Retinal pigment epithelial cell (primary cell): ENCODE results near the gene HEATR9.

ENCODE experiments used
- DNase-seq: peaks from one replicate; pipeline ENCODE4 v3.0.0-alpha.2; 2010; ENCODE audit warnings: low read depth
- H3K4me3 ChIP-seq: 2 replicates; pipeline ENCODE4 v1.5.1; 2011; ENCODE audit warnings: mild to moderate bottlenecking, low read length, control low read depth, moderate library complexity
- TF ChIP-seq, protein P1 (sequence below): conservative IDR thresholded peaks from 2 replicates; pipeline ENCODE4 v1.5.1; 2011; ENCODE audit warnings: low read depth, low read length, control low read depth, inconsistent platforms

The HEATR9 gene

DNA sequence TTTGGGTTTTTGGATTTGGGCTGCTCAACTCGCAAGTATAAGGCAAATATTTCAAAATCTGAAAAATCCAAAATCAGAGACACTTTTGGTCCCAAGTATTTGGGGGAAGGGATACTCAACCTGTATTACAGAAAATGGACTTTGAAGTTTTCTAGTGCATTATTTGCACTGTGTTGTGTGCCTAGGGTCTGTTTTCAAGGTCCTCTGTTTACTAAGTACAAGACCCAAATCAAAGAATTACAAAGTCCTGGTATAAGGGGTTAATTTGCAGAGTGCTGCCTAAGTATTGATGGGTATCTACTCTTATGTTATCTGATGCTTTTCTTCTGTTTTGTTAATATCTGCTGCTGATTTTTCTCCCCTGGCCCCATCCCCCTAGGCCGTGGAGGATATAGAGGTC is 25.0 kb downstream of the HEATR9 start:
- H3K4me3 ChIP-seq, result no peak overlapping the region
- TF ChIP-seq, protein P1, sequence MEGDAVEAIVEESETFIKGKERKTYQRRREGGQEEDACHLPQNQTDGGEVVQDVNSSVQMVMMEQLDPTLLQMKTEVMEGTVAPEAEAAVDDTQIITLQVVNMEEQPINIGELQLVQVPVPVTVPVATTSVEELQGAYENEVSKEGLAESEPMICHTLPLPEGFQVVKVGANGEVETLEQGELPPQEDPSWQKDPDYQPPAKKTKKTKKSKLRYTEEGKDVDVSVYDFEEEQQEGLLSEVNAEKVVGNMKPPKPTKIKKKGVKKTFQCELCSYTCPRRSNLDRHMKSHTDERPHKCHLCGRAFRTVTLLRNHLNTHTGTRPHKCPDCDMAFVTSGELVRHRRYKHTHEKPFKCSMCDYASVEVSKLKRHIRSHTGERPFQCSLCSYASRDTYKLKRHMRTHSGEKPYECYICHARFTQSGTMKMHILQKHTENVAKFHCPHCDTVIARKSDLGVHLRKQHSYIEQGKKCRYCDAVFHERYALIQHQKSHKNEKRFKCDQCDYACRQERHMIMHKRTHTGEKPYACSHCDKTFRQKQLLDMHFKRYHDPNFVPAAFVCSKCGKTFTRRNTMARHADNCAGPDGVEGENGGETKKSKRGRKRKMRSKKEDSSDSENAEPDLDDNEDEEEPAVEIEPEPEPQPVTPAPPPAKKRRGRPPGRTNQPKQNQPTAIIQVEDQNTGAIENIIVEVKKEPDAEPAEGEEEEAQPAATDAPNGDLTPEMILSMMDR, result no peak
- no peak for DNase-seq

DNA sequence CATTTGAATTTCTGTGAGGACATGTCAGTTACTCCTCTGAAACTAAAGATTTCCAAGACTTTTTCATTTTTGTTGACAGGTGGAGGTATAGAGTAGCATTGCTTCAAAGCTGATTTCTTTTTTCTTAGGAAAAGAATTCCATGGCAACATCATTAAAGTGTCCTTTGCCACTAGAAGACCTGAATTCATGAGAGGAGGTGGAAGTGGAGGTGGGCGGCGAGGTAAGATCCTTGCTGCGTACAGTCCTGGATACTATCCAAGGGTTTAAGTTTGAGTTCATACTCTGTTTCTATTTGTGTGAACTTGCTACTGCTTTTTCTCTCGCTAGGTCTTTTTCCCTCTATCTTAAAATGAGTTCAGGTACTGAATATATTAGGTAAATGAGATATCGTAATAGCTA is 26.5 kb downstream of the HEATR9 start:
- H3K4me3 ChIP-seq, result no peak overlapping the region
- no peak for DNase-seq
- TF ChIP-seq, protein P1, result no peak

DNA sequence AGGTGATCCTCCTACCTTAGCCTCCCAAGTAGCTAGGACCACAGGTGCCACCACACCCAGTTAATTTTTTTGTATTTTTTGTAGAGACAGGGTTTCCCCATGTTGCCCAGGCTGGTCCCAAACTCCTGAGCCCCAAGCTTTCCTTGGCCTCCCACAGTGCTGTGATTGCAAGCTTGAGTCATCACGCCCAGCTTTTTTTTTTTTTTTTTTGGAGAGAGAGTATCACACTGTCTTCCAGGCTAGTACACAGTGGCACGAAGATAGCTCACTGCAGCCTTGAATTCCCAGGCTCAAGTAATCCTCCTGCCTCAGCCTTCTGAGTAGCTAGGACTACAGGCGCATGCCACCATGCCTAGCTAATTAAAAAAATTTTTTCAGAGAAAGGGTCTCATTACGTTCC is 27.2 kb downstream of the HEATR9 start:
- TF ChIP-seq, protein P1, result no peak
- DNase-seq, result no peak

DNA sequence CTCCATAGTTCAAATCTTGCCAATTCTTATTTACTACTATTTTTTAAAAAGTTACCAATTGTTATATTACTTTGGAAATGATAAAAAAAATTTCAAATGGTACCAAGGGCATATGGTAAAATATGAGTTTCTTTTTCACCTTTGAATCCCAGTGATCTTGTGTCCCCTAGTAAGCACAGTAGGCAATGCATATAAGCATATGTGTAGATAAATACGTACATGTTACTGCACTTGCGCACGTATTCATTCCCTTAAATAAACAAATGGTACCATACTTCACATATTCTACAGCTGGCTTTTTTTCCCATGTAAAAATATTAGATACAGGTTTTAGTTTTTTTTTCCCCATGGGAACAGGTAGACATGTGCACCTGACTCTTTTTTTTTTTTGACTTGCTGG is 27.6 kb downstream of the HEATR9 start:
- TF ChIP-seq, protein P1, result no peak
- no peak for DNase-seq
- no peak overlapping the region for H3K4me3 ChIP-seq

More for the DNA sequence above, 27.2 kb downstream of the HEATR9 start:
- H3K4me3 ChIP-seq, result no peak overlapping the region

DNA sequence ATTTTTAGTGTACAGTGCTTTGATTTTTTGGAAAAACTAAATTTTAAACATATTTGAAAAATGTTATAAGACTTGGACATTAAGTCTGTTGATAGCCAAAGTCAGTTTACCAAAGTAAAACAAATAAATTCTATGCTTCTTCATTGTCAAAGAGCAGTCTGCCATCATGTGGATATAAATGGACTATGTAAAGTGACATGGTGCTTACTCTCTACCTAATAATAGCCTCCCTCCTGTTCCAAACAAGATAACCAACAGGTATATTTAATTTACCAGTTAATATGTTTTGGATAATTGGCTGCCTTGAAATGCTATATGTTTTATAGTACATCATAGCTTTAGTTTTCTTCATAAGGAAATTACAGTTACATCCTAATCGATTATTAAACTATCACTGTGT is 43.5 kb downstream of the HEATR9 start:
- TF ChIP-seq, protein P1, result no peak
- DNase-seq, result no peak
- no peak overlapping the region for H3K4me3 ChIP-seq

DNA sequence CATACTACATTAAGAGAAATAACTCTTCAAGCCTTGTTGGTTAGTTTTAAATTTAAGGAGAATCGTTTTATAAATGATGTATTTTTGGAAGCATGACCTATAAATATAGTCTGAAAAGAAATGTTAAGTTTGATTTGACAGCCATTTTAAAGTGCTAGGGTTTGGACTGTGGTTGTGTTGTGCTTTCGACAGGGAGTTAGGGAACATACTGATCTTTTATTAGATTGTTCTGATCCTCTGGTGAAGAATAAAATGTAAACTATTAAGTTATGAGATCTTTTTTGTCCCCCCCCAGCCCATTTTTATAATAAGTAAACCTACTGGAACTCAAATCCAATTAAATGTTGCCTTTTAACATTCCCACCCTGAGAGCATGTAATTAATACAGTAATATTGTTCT is 47.4 kb downstream of the HEATR9 start:
- DNase-seq, result no peak
- TF ChIP-seq, protein P1, result no peak
- no peak overlapping the region for H3K4me3 ChIP-seq

DNA sequence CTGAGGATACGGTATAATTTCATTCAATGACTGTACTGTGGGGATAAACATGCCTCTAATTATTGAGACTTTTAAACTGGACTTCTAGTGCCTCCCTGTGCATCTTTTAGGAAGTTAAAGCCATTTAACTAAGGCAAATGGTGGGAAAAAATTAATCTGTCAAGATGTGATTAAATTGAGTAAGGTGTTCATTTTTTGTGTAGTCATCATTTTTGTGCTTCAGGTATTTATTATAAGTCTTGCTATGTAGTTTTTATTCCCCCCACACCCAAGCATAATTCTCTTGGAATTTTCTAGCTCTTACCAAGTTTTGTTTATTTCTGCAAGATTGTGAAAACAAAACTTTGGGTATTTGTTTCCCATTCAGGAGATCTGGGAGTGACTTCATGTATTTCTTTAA is 49.2 kb downstream of the HEATR9 start:
- no peak for DNase-seq
- H3K4me3 ChIP-seq, result no peak overlapping the region
- TF ChIP-seq, protein P1, result no peak
